SK-N-SH (cell line): ENCODE data around the gene ABCC3. TPM values are rescaled to one million over a fixed set of nuclear protein-coding genes. Genes with fewer than 3 reads are reported as not detected.

Experiments
- CTCF ChIA-PET: fragments of 300-600, 350-600 bp; formaldehyde crosslinking; extraction: SDS; loops from one replicate; lab custom pipeline; 2021; lab: Yijun Ruan, JAX
- POLR2A ChIA-PET: fragments of 350-600 bp; sonication (Branson Sonifier 250); formaldehyde crosslinking; extraction: SDS; loops from one replicate; lab custom pipeline; 2020; ENCODE audit warnings: antibody characterized with exemption, inconsistent platforms; lab: Yijun Ruan, JAX
- DNase-seq: peaks from one replicate; pipeline ENCODE4 v3.0.0; 2012
- H2AFZ ChIP-seq: fragments of 200-600 bp; sonication (generic); 2 replicates; pipeline ENCODE4 v1.8.1; 2016; ENCODE audit warnings: antibody characterized with exemption, mild to moderate bottlenecking, low read depth
- H3F3A ChIP-seq: fragments of 200-600 bp; sonication (generic); replicated peaks from 2 replicates; pipeline ENCODE3; 2016; ENCODE audit warnings: antibody characterized with exemption, mild to moderate bottlenecking; ENCODE audit not compliant: insufficient read depth
- H3K27ac ChIP-seq, 2 experiments: fragments of 200-500 bp in 1 of 2; fragments of 200-600 bp in 1 of 2; sonication (Bioruptor generic) in 1 of 2; sonication (generic), shearing (Covaris generic) in 1 of 2; 2 replicates each; pipeline versions ENCODE4 v1.5.1 to v1.6.1; 2014 to 2016; ENCODE audit warnings: low read depth in 2 of 2, inconsistent platforms in 1 of 2, low read length in 1 of 2, mild to moderate bottlenecking in 1 of 2, mixed read lengths in 1 of 2
- H3K27me3 ChIP-seq: fragments of 200-600 bp; sonication (generic), shearing (Covaris generic); 2 replicates; pipeline ENCODE4 v1.6.1; 2016; ENCODE audit warnings: mixed run types; ENCODE audit not compliant: insufficient read depth
- H3K36me3 ChIP-seq, 2 experiments: fragments of 200-500 bp in 1 of 2; fragments of 200-600 bp in 1 of 2; sonication (Bioruptor generic) in 1 of 2; sonication (generic) in 1 of 2; replicated peaks in 1 of 2; 2 replicates each; pipeline versions ENCODE3 to v1.5.1; 2014 to 2016; ENCODE audit warnings: low read length in 1 of 2, mild to moderate bottlenecking in 1 of 2; ENCODE audit not compliant: insufficient read depth in 2 of 2, control insufficient read depth in 1 of 2
- H3K4me1 ChIP-seq, 2 experiments: fragments of 200-500 bp in 1 of 2; fragments of 200-600 bp in 1 of 2; sonication (Bioruptor generic) in 1 of 2; sonication (generic), shearing (Covaris generic) in 1 of 2; 2 replicates each; pipeline versions ENCODE4 v1.5.1 to v1.6.1; 2014 to 2016; ENCODE audit warnings: low read depth in 1 of 2, low read length in 1 of 2, mixed run types in 1 of 2; ENCODE audit not compliant: insufficient read depth in 2 of 2, control insufficient read depth in 1 of 2
- H3K4me2 ChIP-seq: fragments of 200-600 bp; sonication (generic), shearing (Covaris generic); 2 replicates; pipeline ENCODE4 v1.6.1; 2017; ENCODE audit warnings: mixed run types
- H3K4me3 ChIP-seq, 2 experiments: fragments of 200-500 bp in 1 of 2; fragments of 200-600 bp in 1 of 2; sonication (Bioruptor generic) in 1 of 2; sonication (generic), shearing (Covaris generic) in 1 of 2; 2 replicates each; pipeline versions ENCODE4 v1.5.1 to v1.8.1; 2014 to 2016; ENCODE audit warnings: low read depth in 2 of 2, inconsistent platforms in 1 of 2, low read length in 1 of 2, mild to moderate bottlenecking in 1 of 2, mixed read lengths in 1 of 2, moderate library complexity in 1 of 2
- H3K79me2 ChIP-seq: fragments of 200-600 bp; sonication (generic); 2 replicates; pipeline ENCODE4 v1.8.1; 2017; ENCODE audit warnings: mild to moderate bottlenecking; ENCODE audit not compliant: insufficient read depth
- H3K9ac ChIP-seq: fragments of 200-600 bp; sonication (generic); 2 replicates; pipeline ENCODE4 v1.6.1; 2017; ENCODE audit warnings: mixed run types
- H3K9me2 ChIP-seq: fragments of 200-600 bp; sonication (generic); 2 replicates; pipeline ENCODE4 v1.6.1; 2017; ENCODE audit warnings: mixed run types
- H3K9me3 ChIP-seq: fragments of 200-600 bp; sonication (generic); 2 replicates; pipeline ENCODE4 v1.6.1; 2017; ENCODE audit warnings: mixed run types, mild to moderate bottlenecking, moderate library complexity
- H4K20me1 ChIP-seq: fragments of 200-600 bp; sonication (generic); 2 replicates; pipeline ENCODE4 v1.6.1; 2017; ENCODE audit warnings: mild to moderate bottlenecking, mixed run types; ENCODE audit not compliant: insufficient read depth
- EP300 ChIP-seq, 2 experiments: IDR thresholded peaks; 2 replicates each; pipeline versions ENCODE4 v1.4.0 to v1.6.1; 2012; ENCODE audit warnings: borderline replicate concordance in 1 of 2, low read depth in 1 of 2, low read length in 1 of 2
- FOSL2 ChIP-seq: IDR thresholded peaks from 2 replicates; pipeline ENCODE4 v1.4.0; 2012; ENCODE audit warnings: low read depth, mild to moderate bottlenecking, moderate library complexity, borderline replicate concordance
- FOXJ3 ChIP-seq: sonication (generic); formaldehyde crosslinking; IDR thresholded peaks from 2 replicates; pipeline ENCODE4 v1.5.1; 2020; ENCODE audit warnings: mild to moderate bottlenecking, missing genetic modification reagents
- GATA2 ChIP-seq: sonication (generic); formaldehyde crosslinking; IDR thresholded peaks from 2 replicates; pipeline ENCODE4 v1.5.0; 2020; ENCODE audit warnings: mild to moderate bottlenecking, missing genetic modification reagents
- MXI1 ChIP-seq: IDR thresholded peaks from 2 replicates; pipeline ENCODE4 v1.6.1; 2012; ENCODE audit warnings: mild to moderate bottlenecking, low read depth, low read length, improper control_type of control experiment
- NRF1 ChIP-seq: IDR thresholded peaks from 2 replicates; pipeline ENCODE4 v1.6.1; 2012; ENCODE audit warnings: low read depth, mild to moderate bottlenecking, low read length
- PBX3 ChIP-seq: IDR thresholded peaks from 2 replicates; pipeline ENCODE4; 2012
- POLR2AphosphoS5 ChIP-seq: IDR thresholded peaks from 2 replicates; pipeline ENCODE4 v1.6.1; 2012; ENCODE audit warnings: low read depth, low read length
- RAD21 ChIP-seq: IDR thresholded peaks from 2 replicates; pipeline ENCODE4 v1.6.1; 2012; ENCODE audit warnings: mild to moderate bottlenecking, low read length
- RCOR1 ChIP-seq: fragments of 150-350 bp; IDR thresholded peaks from 2 replicates; pipeline ENCODE4 v1.6.1; 2017; ENCODE audit warnings: antibody characterized with exemption, low read length
- SMC3 ChIP-seq: IDR thresholded peaks from 2 replicates; pipeline ENCODE4 v1.6.1; 2012; ENCODE audit warnings: low read depth, low read length, improper control_type of control experiment
- TCF12 ChIP-seq: IDR thresholded peaks from 2 replicates; pipeline ENCODE4 v1.4.0; 2012
- TEAD4 ChIP-seq: IDR thresholded peaks from 2 replicates; pipeline ENCODE4 v1.4.0; 2012; ENCODE audit warnings: mild to moderate bottlenecking, borderline replicate concordance; ENCODE audit not compliant: insufficient read depth
- ZBTB33 ChIP-seq: IDR thresholded peaks from 2 replicates; pipeline ENCODE4 v1.4.0; 2012; ENCODE audit warnings: low read depth, borderline replicate concordance
- WGBS: methylation state at CpG from one replicate; pipeline ENCODE4 v1.1.6; 2017; ENCODE audit warnings: low lambda C conversion rate; 5-methylcytosine and 5-hydroxymethylcytosine counted together
- polyA plus RNA-seq, 3 experiments: library from polyadenylated mRNA; depleted of rRNA; stranded (reverse); fragments of >200 nt; gene quantifications; 2 replicates each; pipeline ENCODE4 v1.2.3, GENCODE V29; 2012
- TF ChIP-seq, protein P1 (sequence below): IDR thresholded peaks from 2 replicates; pipeline ENCODE4 v1.4.0; 2012; ENCODE audit warnings: low read depth, borderline replicate concordance
- TF ChIP-seq, protein P2 (sequence below): fragments of 150-350 bp; IDR thresholded peaks from 2 replicates; pipeline ENCODE4 v1.6.1; 2016; ENCODE audit warnings: mild to moderate bottlenecking, low read depth, low read length

Gene ABCC3
- polyA plus RNA-seq, 1 of the 3 experiments (the other 2 are of a cell fraction): 185 TPM

DNA sequence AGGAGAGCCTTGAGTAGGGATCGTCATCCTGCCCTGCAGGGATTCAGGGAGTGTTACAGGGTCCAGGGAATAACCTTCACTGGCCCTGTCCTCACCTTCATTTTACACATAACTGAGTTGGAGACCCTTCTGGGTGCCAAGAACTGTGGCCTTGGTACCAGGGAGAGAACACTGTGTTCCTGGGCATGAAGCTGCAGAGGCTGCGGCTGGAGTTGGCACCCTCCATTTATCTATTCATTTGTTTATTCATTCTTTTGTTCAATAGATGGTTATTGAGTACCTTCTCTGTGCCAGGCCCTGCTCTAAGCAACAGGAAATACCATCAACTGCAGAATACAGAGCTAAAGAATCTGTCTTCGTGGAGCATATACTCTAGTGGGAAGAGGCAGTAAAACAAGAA is 6.7 kb downstream of the ABCC3 start:
- H3K27ac ChIP-seq: peak overlapping the region; percentile 66 to 97; a peak in 3 of 4 replicates
- TF ChIP-seq FOXJ3 (CRISPR knock-in tag) (no peak), GATA2 (CRISPR knock-in tag) (no peak), PBX3 (no peak)
- TF ChIP-seq, protein P1, sequence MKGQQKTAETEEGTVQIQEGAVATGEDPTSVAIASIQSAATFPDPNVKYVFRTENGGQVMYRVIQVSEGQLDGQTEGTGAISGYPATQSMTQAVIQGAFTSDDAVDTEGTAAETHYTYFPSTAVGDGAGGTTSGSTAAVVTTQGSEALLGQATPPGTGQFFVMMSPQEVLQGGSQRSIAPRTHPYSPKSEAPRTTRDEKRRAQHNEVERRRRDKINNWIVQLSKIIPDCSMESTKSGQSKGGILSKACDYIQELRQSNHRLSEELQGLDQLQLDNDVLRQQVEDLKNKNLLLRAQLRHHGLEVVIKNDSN: no peak
- no peaks in the 10 kb centered on the region for H3K9me2 ChIP-seq
- no peaks in the 10 kb centered on the region for H3K9me3 ChIP-seq
- no peak overlapping the region for H3K9ac ChIP-seq
- H3K27me3 ChIP-seq: no peaks in the 10 kb centered on the region
- H4K20me1 ChIP-seq: no peaks in the 10 kb centered on the region; the same call in 1 of the 2 replicates
- H3F3A ChIP-seq: peaks cover 37% of the 10 kb centered on the region
- H3K4me3 ChIP-seq: no peak overlapping the region
- POLR2A ChIA-PET: interaction anchor here (1.1 kb wide), 1 partner anchor 19 kb away, joined by 4 read pairs; no protein-coding TSS in a partner anchor
- 94% methylated on average over 3 of the region's 3 CpGs for WGBS
- peaks cover 0 to 8% of the 10 kb centered on the region in 2 experiments for H3K36me3 ChIP-seq
- no peak for DNase-seq
- H3K4me1 ChIP-seq: peaks cover 33 to 54% of the 10 kb centered on the region in 2 experiments; a peak in 3 of 4 replicates
- H3K4me2 ChIP-seq: peak overlapping the region; percentile 94; the same call in 1 of the 2 replicates
- H3K79me2 ChIP-seq: peaks cover 83% of the 10 kb centered on the region
- CTCF ChIA-PET: interaction anchor here (0.6 to 21.7 kb wide), 11 partner anchors 9 to 163 kb away, joined by 3 to 799 read pairs (median 5); partner anchors contain the start of genes RSAD1 and SPATA20
- no peak overlapping the region for H2AFZ ChIP-seq

GRCh38 chr17:50642071-50642721 is 7.5 kb downstream of the ABCC3 start:
- WGBS: 91% methylated on average over 15 of the region's 15 CpGs
- H3K27ac ChIP-seq: no peak overlapping the region
- H3K79me2 ChIP-seq: peaks cover 78% of the 10 kb centered on the region
- H2AFZ ChIP-seq: no peak overlapping the region
- no peak overlapping the region for H3K9ac ChIP-seq
- H3K27me3 ChIP-seq: no peaks in the 10 kb centered on the region
- no peak overlapping the region for H3K4me3 ChIP-seq
- POLR2A ChIA-PET: interaction anchor here (1.1 kb wide), 1 partner anchor 18 kb away, joined by 4 read pairs; no protein-coding TSS in a partner anchor
- H3K4me1 ChIP-seq: peaks cover 33 to 46% of the 10 kb centered on the region in 2 experiments; a peak in 3 of 4 replicates
- H4K20me1 ChIP-seq: no peaks in the 10 kb centered on the region; the same call in 1 of the 2 replicates
- H3F3A ChIP-seq: peaks cover 29% of the 10 kb centered on the region
- no peak overlapping the region for H3K4me2 ChIP-seq
- no peak for DNase-seq
- peaks cover 0 to 8% of the 10 kb centered on the region in 2 experiments for H3K36me3 ChIP-seq
- no peaks in the 10 kb centered on the region for H3K9me3 ChIP-seq
- TF ChIP-seq TCF12 (no peak), RCOR1 (no peak), RAD21 (no peak), TEAD4 (no peak), FOXJ3 (CRISPR knock-in tag) (no peak), NRF1 (no peak), POLR2AphosphoS5 (no peak), EP300 (IDR thresholded peaks at IDR 0.05; ENCODE audit: borderline replicate concordance in 1 of 2, low read depth in 1 of 2, low read length in 1 of 2) (no peak), FOSL2 (no peak), SMC3 (no peak), MXI1 (no peak), ZBTB33 (no peak)
- TF ChIP-seq, protein P2, sequence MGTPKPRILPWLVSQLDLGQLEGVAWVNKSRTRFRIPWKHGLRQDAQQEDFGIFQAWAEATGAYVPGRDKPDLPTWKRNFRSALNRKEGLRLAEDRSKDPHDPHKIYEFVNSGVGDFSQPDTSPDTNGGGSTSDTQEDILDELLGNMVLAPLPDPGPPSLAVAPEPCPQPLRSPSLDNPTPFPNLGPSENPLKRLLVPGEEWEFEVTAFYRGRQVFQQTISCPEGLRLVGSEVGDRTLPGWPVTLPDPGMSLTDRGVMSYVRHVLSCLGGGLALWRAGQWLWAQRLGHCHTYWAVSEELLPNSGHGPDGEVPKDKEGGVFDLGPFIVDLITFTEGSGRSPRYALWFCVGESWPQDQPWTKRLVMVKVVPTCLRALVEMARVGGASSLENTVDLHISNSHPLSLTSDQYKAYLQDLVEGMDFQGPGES: no peak
- CTCF ChIA-PET: interaction anchor here (1.2 to 21.7 kb wide), 7 partner anchors 9 to 164 kb away, joined by 3 to 799 read pairs (median 7); partner anchors contain the start of genes RSAD1 and SPATA20
- H3K9me2 ChIP-seq: no peaks in the 10 kb centered on the region
